Spleen (tissue), 11 donors: Measurements from ENCODE around the gene COBL. TPM values are rescaled to one million over a fixed set of nuclear protein-coding genes. Genes with fewer than 3 reads are reported as not detected.

ENCODE experiments used
- DNase-seq: peaks from one replicate; pipeline ENCODE4 v3.0.0-alpha.2; 2020
- H3K27ac ChIP-seq, 8 donors: fragments of 200-600 bp; sonication (generic) in 7 of 8; 1 replicate in 4 of 8; 2 replicates in 4 of 8; pipeline versions ENCODE4 v1.5.0 to v1.8.0; 2016 to 2021; ENCODE audit warnings: inconsistent platforms in 4 of 8, mild to moderate bottlenecking in 4 of 8, moderate library complexity in 1 of 8
- H3K27me3 ChIP-seq, 7 donors: fragments of 200-600 bp; sonication (generic) in 6 of 7; replicated peaks in 1 of 7; 1 replicate in 4 of 7; 2 replicates in 3 of 7; pipeline versions ENCODE4 v1.5.0 to v1.8.0; 2016 to 2021; ENCODE audit warnings: inconsistent platforms in 3 of 7, mild to moderate bottlenecking in 1 of 7
- H3K36me3 ChIP-seq, 6 donors: fragments of 200-600 bp; sonication (generic) in 5 of 6; 1 replicate in 4 of 6; 2 replicates in 2 of 6; pipeline versions ENCODE4 v1.5.0 to v1.8.0; 2016 to 2021; ENCODE audit warnings: inconsistent platforms in 2 of 6
- H3K4me1 ChIP-seq, 6 donors: fragments of 200-600 bp; sonication (generic) in 5 of 6; 1 replicate in 3 of 6; 2 replicates in 3 of 6; pipeline versions ENCODE4 v1.5.0 to v1.8.0; 2016 to 2021; ENCODE audit warnings: inconsistent platforms in 3 of 6
- H3K4me3 ChIP-seq, 8 donors: fragments of 200-600 bp; sonication (generic) in 7 of 8; 1 replicate in 4 of 8; 2 replicates in 4 of 8; pipeline versions ENCODE4 v1.5.0 to v1.8.0; 2016 to 2021; ENCODE audit warnings: inconsistent platforms in 4 of 8, mild to moderate bottlenecking in 4 of 8, moderate library complexity in 2 of 8
- H3K9me3 ChIP-seq, 8 donors: fragments of 200-600 bp; sonication (generic) in 7 of 8; 1 replicate in 4 of 8; 2 replicates in 4 of 8; pipeline versions ENCODE4 v1.5.0 to v1.8.0; 2016 to 2021; ENCODE audit warnings: inconsistent platforms in 4 of 8
- CTCF ChIP-seq, 11 experiments: fragments of 200-600 bp in 7 of 11; fragments of 450-650 bp in 4 of 11; sonication (generic) in 4 of 11; IDR thresholded peaks in 8 of 11; conservative IDR thresholded peaks in 3 of 11; 1 replicate in 7 of 11; 2 replicates in 4 of 11; pipeline versions ENCODE4 v1.4.0 to v1.8.0; 2016 to 2021; ENCODE audit warnings: antibody characterized with exemption in 11 of 11, inconsistent platforms in 4 of 11, mild to moderate bottlenecking in 1 of 11
- POLR2A ChIP-seq, 3 donors: fragments of 450-650 bp; IDR thresholded peaks; one replicate each; pipeline ENCODE4 v1.5.1; 2017; ENCODE audit warnings: antibody characterized with exemption in 3 of 3, mild to moderate bottlenecking in 1 of 3
- POLR2AphosphoS5 ChIP-seq, 3 donors: sonication (generic); formaldehyde crosslinking; IDR thresholded peaks; one replicate each; pipeline ENCODE4 v1.5.1; 2017; ENCODE audit warnings: antibody characterized with exemption in 3 of 3
- WGBS, 5 donors: extraction: QIAGEN DNeasy Blood & Tissue Kit in 3 of 5; methylation state at CpG; one replicate each; pipeline versions ENCODE4 v1.1.5 to v1.1.7; 2013 to 2018; 5-methylcytosine and 5-hydroxymethylcytosine counted together
- intact Hi-C: fragments of 100-400 bp; cut with DNase I; formaldehyde crosslinking; loops from one replicate; pipeline ENCODE4 v1.15.0; 2023; ENCODE audit warnings: low total_unique reads
- polyA plus RNA-seq, 3 donors: library from polyadenylated mRNA; stranded (reverse); fragments of 200-250 nt; gene quantifications; one replicate each; pipeline ENCODE4 v1.2.1, GENCODE V29; 2013
- total RNA-seq, 7 donors: library from RNA; depleted of rRNA in 3 of 7; stranded (reverse); fragments of >200 nt in 3 of 7; fragmentation: NEBNext Ultra II Directional in 4 of 7; extraction: Animal tissue kit (Norgen Biotek cat#: 25700) in 4 of 7; gene quantifications; one replicate each; pipeline versions ENCODE4 v1.1.0 to v1.2.1, GENCODE V29; 2016 to 2021
- donor health status: healthy with polysubstance abuse.
- donor health status: DM: no; HTN: no; CAD: no; lungs with moderate emphysema.
- donor health status: DM: no; HTN: no; CAD: no.
- donor health status: Bipolar disorder and iron deficiency.
- donor health status: healthy.
- donor health status: DM: no; HTN: no; CAD: no.
- donor health status: DM: yes; HTN: yes; CAD: no.

Gene COBL
- total and polyA plus RNA-seq, 10 donors, result 0.09 to 0.80 (median 0.57) TPM; not detected in 1

- 79 to 88% (median 86%) methylated on average over 12 of the region's 12 CpGs for WGBS, 5 donors
- H3K9me3 ChIP-seq, result no peaks in the 10 kb centered on the region
- intact Hi-C loops, result no loop called here
- TF ChIP-seq CTCF (IDR thresholded peaks at IDR 0.05 in 8 of 11, conservative IDR thresholded peaks at IDR 0.05 in 3 of 11) (no peak), POLR2A (IDR thresholded peaks at IDR 0.05) (no peak), POLR2AphosphoS5 (IDR thresholded peaks at IDR 0.05) (no peak)
- H3K4me1 ChIP-seq, result peaks cover 0 to 3% (median 0%) of the 10 kb centered on the region in 6 donors
- H3K27ac ChIP-seq, result no peak overlapping the region
- no peak for DNase-seq
- H3K4me3 ChIP-seq, result no peak overlapping the region
- no peaks in the 10 kb centered on the region for H3K27me3 ChIP-seq
- H3K36me3 ChIP-seq, result no peaks in the 10 kb centered on the region
Measured at GRCh38 chr7:51080622-51081269, 235.9 kb downstream of the COBL start.

- WGBS, 5 donors, result 79 to 91% (median 88%) methylated on average over 6 of the region's 6 CpGs
Measured at GRCh38 chr7:51080216-51080615, 236.4 kb downstream of the COBL start.

GRCh38 chr7:51079494-51079893 lies 237.1 kb downstream of the COBL start:
- Histone ChIP-seq H3K4me3 (no peak overlapping the region), H3K27me3 (no peaks in the 10 kb centered on the region), H3K36me3 (no peaks in the 10 kb centered on the region), H3K9me3 (no peaks in the 10 kb centered on the region), H3K4me1 (peaks cover 0 to 4% (median 0%) of the 10 kb centered on the region in 6 donors), H3K27ac (no peak overlapping the region)
- WGBS, 5 donors, result 82 to 93% (median 86%) methylated on average over 4 of the region's 4 CpGs
- intact Hi-C loops, result no loop called here
- DNase-seq, result no peak
- TF ChIP-seq POLR2AphosphoS5 (IDR thresholded peaks at IDR 0.05) (no peak), POLR2A (IDR thresholded peaks at IDR 0.05) (no peak)

More at GRCh38 chr7:51080216-51080615, 236.4 kb downstream of the COBL start:
- no peak overlapping the region for H3K27ac ChIP-seq
- intact Hi-C loops, result no loop called here
- DNase-seq, result no peak
- H3K4me3 ChIP-seq, result no peak overlapping the region
- no peaks in the 10 kb centered on the region for H3K9me3 ChIP-seq
- no peak for TF ChIP-seq POLR2A (IDR thresholded peaks at IDR 0.05)
- TF ChIP-seq CTCF (IDR thresholded peaks at IDR 0.05 in 8 of 11, conservative IDR thresholded peaks at IDR 0.05 in 3 of 11), result no peak
- no peak for TF ChIP-seq POLR2AphosphoS5 (IDR thresholded peaks at IDR 0.05)
- H3K36me3 ChIP-seq, result no peaks in the 10 kb centered on the region
- peaks cover 0 to 4% (median 0%) of the 10 kb centered on the region in 6 donors for H3K4me1 ChIP-seq
- H3K27me3 ChIP-seq, result no peaks in the 10 kb centered on the region

GRCh38 chr7:51078653-51079052 lies 238.0 kb downstream of the COBL start:
- no peaks in the 10 kb centered on the region for H3K36me3 ChIP-seq
- peaks cover 0 to 4% (median 0%) of the 10 kb centered on the region in 6 donors for H3K4me1 ChIP-seq
- WGBS, 5 donors, result 82 to 99% (median 93%) methylated on average over 5 of the region's 5 CpGs
- DNase-seq, result no peak
- no peaks in the 10 kb centered on the region for H3K27me3 ChIP-seq
- H3K27ac ChIP-seq, result no peak overlapping the region
- no peak for TF ChIP-seq POLR2A (IDR thresholded peaks at IDR 0.05)
- TF ChIP-seq POLR2AphosphoS5 (IDR thresholded peaks at IDR 0.05), result no peak
- TF ChIP-seq CTCF (IDR thresholded peaks at IDR 0.05 in 8 of 11, conservative IDR thresholded peaks at IDR 0.05 in 3 of 11), result no peak
- H3K4me3 ChIP-seq, result no peak overlapping the region
- H3K9me3 ChIP-seq, result no peaks in the 10 kb centered on the region
- intact Hi-C loops, result no loop called here
